Neural cell (in vitro differentiated cells): ENCODE data around the gene BABAM2. TPM values are rescaled to one million over a fixed set of nuclear protein-coding genes. Genes with fewer than 3 reads are reported as not detected.

Experiments
- H2AFZ ChIP-seq: fragments of 200-600, 300-800 bp; sonication (generic), shearing (Covaris generic); 2 replicates; pipeline ENCODE4 v1.6.0; 2014; ENCODE audit warnings: low read depth, mild to moderate bottlenecking, antibody characterized with exemption, low read length, moderate library complexity
- H3F3A ChIP-seq: fragments of 200-600 bp; shearing (Covaris generic); 2 replicates; pipeline ENCODE4 v1.6.1; 2016; ENCODE audit warnings: mild to moderate bottlenecking, moderate library complexity, mixed read lengths, antibody characterized with exemption, low read length; ENCODE audit not compliant: insufficient read depth, poor library complexity, severe bottlenecking
- H3K27ac ChIP-seq: fragments of 200-600, 300-800 bp; sonication (generic), shearing (Covaris generic); 2 replicates; pipeline ENCODE4 v1.5.1; 2014; ENCODE audit warnings: mild to moderate bottlenecking, low read length, moderate library complexity
- H3K27me3 ChIP-seq: fragments of 300-800, 200-600 bp; sonication (generic), shearing (Covaris generic); 2 replicates; pipeline ENCODE4 v1.6.0; 2014; ENCODE audit warnings: mild to moderate bottlenecking, low read depth, low read length, moderate library complexity; ENCODE audit not compliant: insufficient read depth
- H3K36me3 ChIP-seq: fragments of 300-800, 200-600 bp; sonication (generic), shearing (Covaris generic); 2 replicates; pipeline ENCODE4 v1.5.1; 2014; ENCODE audit warnings: mild to moderate bottlenecking, antibody characterized with exemption, low read length, moderate library complexity; ENCODE audit not compliant: insufficient read depth
- H3K4me2 ChIP-seq: fragments of 300-800, 200-600 bp; sonication (generic), shearing (Covaris generic); 2 replicates; pipeline ENCODE4 v1.6.0; 2014; ENCODE audit warnings: mild to moderate bottlenecking, low read length
- H3K4me3 ChIP-seq: fragments of 300-800, 200-600 bp; sonication (generic), shearing (Covaris generic); 2 replicates; pipeline ENCODE4 v1.5.1; 2014; ENCODE audit warnings: mild to moderate bottlenecking, low read length, moderate library complexity
- H3K79me2 ChIP-seq: fragments of 200-600 bp; shearing (Covaris generic); replicated peaks from 2 replicates; pipeline ENCODE4 v1.6.0; 2014; ENCODE audit warnings: mild to moderate bottlenecking, low read length, moderate library complexity; ENCODE audit not compliant: insufficient read depth
- H3K9ac ChIP-seq: fragments of 300-800, 200-600 bp; sonication (generic), shearing (Covaris generic); 2 replicates; pipeline ENCODE4 v1.6.1; 2016; ENCODE audit warnings: mild to moderate bottlenecking, low read length, mixed read lengths
- H3K9me2 ChIP-seq: fragments of 200-600 bp; shearing (Covaris generic); 2 replicates; pipeline ENCODE4 v1.6.1; 2016; ENCODE audit warnings: mild to moderate bottlenecking, low read length, mixed read lengths; ENCODE audit not compliant: insufficient read depth
- H3K9me3 ChIP-seq: fragments of 200-600, 300-800 bp; sonication (generic), shearing (Covaris generic); 2 replicates; pipeline ENCODE4 v1.6.1; 2016; ENCODE audit warnings: mild to moderate bottlenecking, mixed run types, low read length, moderate library complexity, mixed read lengths
- H4K20me1 ChIP-seq: fragments of 200-600 bp; shearing (Covaris generic); 2 replicates; pipeline ENCODE4 v1.6.1; 2016; ENCODE audit warnings: mild to moderate bottlenecking, mixed run types; ENCODE audit not compliant: insufficient read depth
- CTCF ChIP-seq: fragments of 450-650 bp; IDR thresholded peaks from 2 replicates; pipeline ENCODE4 v1.5.1; 2014; ENCODE audit warnings: antibody characterized with exemption, mild to moderate bottlenecking, moderate library complexity; ENCODE audit not compliant: poor library complexity, severe bottlenecking
- EP300 ChIP-seq: fragments of 450-650 bp; conservative IDR thresholded peaks from 2 replicates; pipeline ENCODE4 v1.6.1; 2014; ENCODE audit warnings: antibody characterized with exemption, mild to moderate bottlenecking, moderate library complexity; ENCODE audit not compliant: poor library complexity, severe bottlenecking
- EZH2 ChIP-seq: fragments of 200-600, 300-800 bp; shearing (Covaris generic), sonication (generic); IDR thresholded peaks from 2 replicates; pipeline ENCODE4 v1.6.1; 2014; ENCODE audit warnings: antibody characterized with exemption, low read length, borderline replicate concordance, mild to moderate bottlenecking; ENCODE audit not compliant: insufficient read depth, poor library complexity, severe bottlenecking
- MXI1 ChIP-seq: fragments of 450-650 bp; conservative IDR thresholded peaks from 2 replicates; pipeline ENCODE4 v1.6.1; 2014; ENCODE audit warnings: antibody characterized with exemption, mild to moderate bottlenecking; ENCODE audit not compliant: poor library complexity, severe bottlenecking
- POLR2AphosphoS5 ChIP-seq: IDR thresholded peaks from 2 replicates; pipeline ENCODE4 v1.6.1; 2012
- RAD21 ChIP-seq: fragments of 450-650 bp; conservative IDR thresholded peaks from 2 replicates; pipeline ENCODE4 v1.6.1; 2014; ENCODE audit warnings: antibody characterized with exemption, mild to moderate bottlenecking, moderate library complexity
- REST ChIP-seq: IDR thresholded peaks from 2 replicates; pipeline ENCODE4 v1.6.1; 2012; ENCODE audit warnings: borderline replicate concordance
- SMC3 ChIP-seq: fragments of 450-650 bp; conservative IDR thresholded peaks from 2 replicates; pipeline ENCODE4 v1.6.1; 2014; ENCODE audit warnings: antibody characterized with exemption, mild to moderate bottlenecking, moderate library complexity; ENCODE audit not compliant: poor library complexity
- TAF1 ChIP-seq: IDR thresholded peaks from 2 replicates; pipeline ENCODE4 v1.6.1; 2012; ENCODE audit warnings: low read depth
- polyA plus RNA-seq: library from polyadenylated mRNA; depleted of rRNA; stranded (reverse); fragments of >200 nt; gene quantifications from 2 replicates; pipeline ENCODE4 v1.2.3, GENCODE V29; 2014

The BABAM2 gene
- polyA plus RNA-seq, 1 donor from 2014 or later: 15.3 TPM

GRCh38 chr2:28366149-28366495, 475.6 kb downstream of the BABAM2 start:
- no peaks in the 10 kb centered on the region for H4K20me1 ChIP-seq

GRCh38 chr2:28366496-28367282, 476.2 kb downstream of the BABAM2 start:
- Histone ChIP-seq H3K27me3 (no peaks in the 10 kb centered on the region), H3K9ac (no peak overlapping the region), H3K36me3 (no peaks in the 10 kb centered on the region), H3K79me2 (no peaks in the 10 kb centered on the region), H3K4me3 (no peak overlapping the region), H2AFZ (no peak overlapping the region), H4K20me1 (no peaks in the 10 kb centered on the region), H3K9me3 (no peaks in the 10 kb centered on the region), H3K9me2 (no peaks in the 10 kb centered on the region), H3F3A (no peaks in the 10 kb centered on the region), H3K4me2 (no peak overlapping the region), H3K27ac (no peak overlapping the region)
- TF ChIP-seq POLR2AphosphoS5 (no peak), REST (no peak), EZH2 (no peak), MXI1 (no peak), SMC3 (no peak), EP300 (no peak)

More at GRCh38 chr2:28366149-28366495, 475.6 kb downstream of the BABAM2 start:
- Histone ChIP-seq H3K27ac (no peak overlapping the region), H3K4me2 (no peak overlapping the region), H3K79me2 (no peaks in the 10 kb centered on the region), H3K4me3 (no peak overlapping the region), H3K9me2 (no peaks in the 10 kb centered on the region), H3K9ac (no peak overlapping the region), H3K27me3 (no peaks in the 10 kb centered on the region), H2AFZ (no peak overlapping the region), H3F3A (no peaks in the 10 kb centered on the region), H3K36me3 (no peaks in the 10 kb centered on the region), H3K9me3 (no peaks in the 10 kb centered on the region)
- TF ChIP-seq RAD21 (no peak), EZH2 (no peak), MXI1 (no peak), CTCF (no peak), POLR2AphosphoS5 (no peak), REST (no peak), EP300 (no peak), SMC3 (no peak), TAF1 (no peak)
